ENCODE results near the gene FBXW8. TPM values are rescaled to one million over a fixed set of nuclear protein-coding genes. Genes with fewer than 3 reads are reported as not detected.
A peak's percentile ranks its signal among the peaks of the same experiment; 100 is the strongest.

Gene FBXW8
- total and polyA plus RNA-seq, 8 donors: 3.6 to 9.6 (median 8.3) TPM

DNA sequence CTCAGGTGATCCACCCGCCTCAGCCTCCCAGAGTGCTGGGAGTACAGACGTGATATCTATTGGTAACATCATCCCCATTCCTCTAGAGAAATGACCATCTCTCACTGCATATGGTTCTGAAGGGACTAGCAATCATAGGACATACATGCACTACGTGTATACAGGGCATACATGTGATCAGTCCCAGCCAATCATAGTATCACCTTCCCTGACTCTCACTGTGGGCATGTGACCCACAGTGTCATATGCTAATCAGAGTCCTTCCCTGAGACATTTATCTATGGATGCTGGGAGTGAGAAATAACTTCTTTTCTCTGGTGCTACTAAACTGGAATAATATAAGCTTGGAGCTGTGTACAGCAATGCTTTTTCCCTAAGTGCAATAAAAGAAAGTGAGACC is 12.1 kb upstream of the FBXW8 start:
- ATAC-seq (no peak), DNase-seq (no peak), FAIRE-seq (no peak)
- Histone ChIP-seq H3K4me1 (no peaks in the 10 kb centered on the region), H3K36me3 (no peaks in the 10 kb centered on the region), H3K27me3 (no peaks in the 10 kb centered on the region), H3K27ac (no peak overlapping the region), H3K4me3 (no peak overlapping the region), H3K9me3 (no peaks in the 10 kb centered on the region)
- intact Hi-C loops (cut with DNase I): no loop called here
- 54 to 63% methylated on average over 3 of the region's 3 CpGs for WGBS, 2 donors
- TF ChIP-seq, protein P1, sequence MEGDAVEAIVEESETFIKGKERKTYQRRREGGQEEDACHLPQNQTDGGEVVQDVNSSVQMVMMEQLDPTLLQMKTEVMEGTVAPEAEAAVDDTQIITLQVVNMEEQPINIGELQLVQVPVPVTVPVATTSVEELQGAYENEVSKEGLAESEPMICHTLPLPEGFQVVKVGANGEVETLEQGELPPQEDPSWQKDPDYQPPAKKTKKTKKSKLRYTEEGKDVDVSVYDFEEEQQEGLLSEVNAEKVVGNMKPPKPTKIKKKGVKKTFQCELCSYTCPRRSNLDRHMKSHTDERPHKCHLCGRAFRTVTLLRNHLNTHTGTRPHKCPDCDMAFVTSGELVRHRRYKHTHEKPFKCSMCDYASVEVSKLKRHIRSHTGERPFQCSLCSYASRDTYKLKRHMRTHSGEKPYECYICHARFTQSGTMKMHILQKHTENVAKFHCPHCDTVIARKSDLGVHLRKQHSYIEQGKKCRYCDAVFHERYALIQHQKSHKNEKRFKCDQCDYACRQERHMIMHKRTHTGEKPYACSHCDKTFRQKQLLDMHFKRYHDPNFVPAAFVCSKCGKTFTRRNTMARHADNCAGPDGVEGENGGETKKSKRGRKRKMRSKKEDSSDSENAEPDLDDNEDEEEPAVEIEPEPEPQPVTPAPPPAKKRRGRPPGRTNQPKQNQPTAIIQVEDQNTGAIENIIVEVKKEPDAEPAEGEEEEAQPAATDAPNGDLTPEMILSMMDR (IDR thresholded peaks at IDR 0.05): no peak

DNA sequence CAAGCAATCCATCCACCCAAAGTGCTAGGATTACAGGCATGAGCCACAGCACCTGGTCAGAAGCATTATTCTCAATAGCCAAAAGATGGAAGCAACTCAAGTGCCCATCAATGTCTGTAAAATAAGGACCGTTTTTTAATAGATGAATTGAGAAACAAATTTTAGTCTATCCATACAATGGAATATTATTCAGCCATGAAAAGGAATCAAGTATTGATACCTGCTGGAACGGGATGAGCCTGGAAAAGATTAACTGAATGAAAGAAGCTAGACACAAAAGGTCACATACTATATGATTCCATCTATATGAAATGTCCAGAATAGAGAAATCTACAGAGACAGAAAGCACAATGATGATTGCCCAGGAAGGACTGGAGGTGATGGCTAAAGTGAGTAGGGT is 9.1 kb upstream of the FBXW8 start:
- H3K4me1 ChIP-seq: no peaks in the 10 kb centered on the region
- no peaks in the 10 kb centered on the region for H3K9me3 ChIP-seq
- no peak overlapping the region for H3K4me3 ChIP-seq
- H3K27ac ChIP-seq: no peak overlapping the region
- ATAC-seq: no peak
- no peak for DNase-seq
- H3K27me3 ChIP-seq: no peaks in the 10 kb centered on the region
- FAIRE-seq: no peak
- no peaks in the 10 kb centered on the region for H3K36me3 ChIP-seq
- TF ChIP-seq, protein P1 (IDR thresholded peaks at IDR 0.05): no peak
- WGBS, 2 donors: 60 to 69% methylated on average over 2 of the region's 2 CpGs
- intact Hi-C loops (cut with DNase I): no loop called here

DNA sequence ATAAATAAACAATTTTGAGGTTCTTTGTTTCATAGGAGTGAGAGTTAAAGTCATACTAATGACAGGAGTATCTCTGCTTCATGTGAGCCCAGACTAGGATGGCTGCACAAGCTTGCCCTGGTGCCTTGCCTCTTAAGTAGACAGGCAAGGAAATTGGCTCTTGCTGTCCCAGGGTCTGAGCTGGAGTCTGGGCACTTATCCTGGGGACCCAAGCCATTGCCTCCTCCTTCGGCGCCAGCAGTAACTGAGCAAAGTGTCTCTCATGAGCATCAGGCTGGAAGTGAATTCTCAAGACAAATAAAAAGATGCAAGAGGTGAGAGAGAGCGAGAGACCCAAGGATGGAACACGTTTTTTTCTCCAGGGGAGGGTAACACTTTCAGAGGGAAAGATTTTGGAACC is 6.9 kb upstream of the FBXW8 start:
- Histone ChIP-seq H3K4me3 (no peak overlapping the region), H3K9me3 (no peaks in the 10 kb centered on the region), H3K27me3 (no peaks in the 10 kb centered on the region), H3K27ac (no peak overlapping the region), H3K4me1 (no peaks in the 10 kb centered on the region), H3K36me3 (no peaks in the 10 kb centered on the region)
- DNase-seq: no peak
- intact Hi-C loops (cut with DNase I): no loop called here
- no peak for FAIRE-seq
- ATAC-seq: no peak
- WGBS, 2 donors: 52 to 62% methylated on average over 4 of the region's 4 CpGs
- TF ChIP-seq, protein P1 (IDR thresholded peaks at IDR 0.05): no peak

DNA sequence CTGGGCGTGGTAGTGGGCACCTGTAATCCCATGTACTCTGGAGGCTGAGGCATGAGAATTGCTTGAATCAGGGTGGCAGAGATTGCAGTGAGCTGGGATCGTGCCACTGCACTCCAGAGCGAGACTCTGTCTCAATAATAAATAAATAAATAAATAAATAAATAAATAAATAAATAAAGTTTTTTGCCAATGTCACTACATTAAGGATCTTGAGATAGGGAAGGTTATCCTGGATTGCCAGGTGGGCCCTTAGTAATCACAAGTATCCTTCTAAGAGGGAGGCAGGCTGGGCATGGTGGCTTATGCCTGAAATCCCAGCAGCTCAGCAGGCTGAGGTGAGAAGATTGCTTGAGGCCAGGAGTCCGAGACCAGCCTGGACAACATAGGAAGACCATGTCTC is 4.5 kb upstream of the FBXW8 start:
- Histone ChIP-seq H3K4me1 (no peaks in the 10 kb centered on the region), H3K4me3 (no peak overlapping the region), H3K27me3 (no peaks in the 10 kb centered on the region), H3K36me3 (no peaks in the 10 kb centered on the region), H3K9me3 (no peaks in the 10 kb centered on the region), H3K27ac (no peak overlapping the region)
- FAIRE-seq (no peak), DNase-seq (no peak), ATAC-seq (no peak)
- intact Hi-C loops (cut with DNase I): no loop called here
- 74 to 89% methylated on average over 4 of the region's 4 CpGs for WGBS, 2 donors
- TF ChIP-seq, protein P1 (IDR thresholded peaks at IDR 0.05): no peak

DNA sequence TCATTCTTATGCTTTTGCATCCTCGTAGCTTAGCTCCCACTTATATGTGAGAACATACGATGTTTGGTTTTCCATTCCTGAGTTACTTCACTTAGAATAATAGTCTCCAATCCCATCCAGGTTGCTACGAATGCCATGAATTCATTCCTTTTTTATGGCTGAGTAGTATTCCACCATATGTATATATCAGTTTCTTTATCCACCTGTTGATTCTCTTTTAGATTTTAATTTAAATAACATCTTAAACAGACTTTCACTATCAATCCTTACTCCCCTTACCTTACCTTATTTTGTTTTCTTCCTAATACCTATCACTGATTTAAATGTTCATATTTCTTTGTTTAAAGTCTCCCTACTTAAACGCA is 488 bp upstream of the FBXW8 start:
- WGBS, 2 donors: 64% methylated on average over 4 of the region's 4 CpGs
- Histone ChIP-seq H3K36me3 (no peaks in the 10 kb centered on the region), H3K27ac (no peak overlapping the region), H3K9me3 (no peaks in the 10 kb centered on the region), H3K4me1 (peaks cover 0 to 4% (median 0%) of the 10 kb centered on the region in 3 donors), H3K4me3 (peak overlapping the region; percentile 77 to 98 (median 92)), H3K27me3 (no peaks in the 10 kb centered on the region)
- FAIRE-seq (no peak), ATAC-seq (no peak), DNase-seq (no peak)
- TF ChIP-seq, protein P1 (IDR thresholded peaks at IDR 0.05): no peak
- intact Hi-C loops (cut with DNase I): no loop called here

Data from pancreas (tissue), 10 donors.